ENCODE data around the gene SSH3.

- TF ChIP-seq CTCF (IDR thresholded peaks at IDR 0.05) (no peak), EP300 (IDR thresholded peaks at IDR 0.05) (no peak)
Observed at GRCh38 chr11:67275606-67276409, 27.5 kb upstream of the SSH3 start.

Measured in upper lobe of left lung (tissue), 4 donors.